ENCODE results near the gene HAO1. TPM values are rescaled to one million over a fixed set of nuclear protein-coding genes. Genes with fewer than 3 reads are reported as not detected.

The HAO1 gene
- total and polyA plus RNA-seq, 2 donors (not counting 3 experiments of a cell fraction or from before 2014, with no cell fraction given): not detected

- Histone ChIP-seq H4K20me1 (replicated peaks; ENCODE audit: control insufficient read depth, extremely low read depth, insufficient read depth, low read length) (no peaks in the 10 kb centered on the region), H3K27ac (ENCODE audit: insufficient read depth, low read depth, low read length) (peak overlapping the region; percentile 89), H3K9ac (replicated peaks; ENCODE audit: extremely low read depth, insufficient read depth, low read length) (peak overlapping the region; percentile 49), H3K4me3 (replicated peaks in 1 of 3; ENCODE audit: insufficient read depth in 1 of 3, low read depth in 1 of 3, low read length in 3 of 3) (no peak overlapping the region), H3K27me3 (ENCODE audit: control insufficient read depth in 2 of 2, insufficient read depth in 2 of 2, low read length in 2 of 2) (no peaks in the 10 kb centered on the region), H3K79me2 (ENCODE audit: control insufficient read depth, insufficient read depth, low read length) (no peaks in the 10 kb centered on the region), H3K9me3 (replicated peaks; ENCODE audit: control insufficient read depth, insufficient read depth, low read length) (no peaks in the 10 kb centered on the region), H3K4me1 (ENCODE audit: control insufficient read depth, extremely low read depth, insufficient read depth, low read length) (peaks cover 24% of the 10 kb centered on the region), H3K4me2 (ENCODE audit: insufficient read depth, low read length) (peak overlapping the region; percentile 43), H3K9me1 (replicated peaks; ENCODE audit: control insufficient read depth, extremely low read depth, insufficient read depth, low read length) (no peaks in the 10 kb centered on the region), H2AFZ (ENCODE audit: low read depth, low read length) (peak overlapping the region; percentile 70), H3K36me3 (ENCODE audit: control insufficient read depth in 2 of 2, extremely low read depth in 1 of 2, insufficient read depth in 2 of 2, low read length in 2 of 2) (no peaks in the 10 kb centered on the region)
- peak; percentile 95 for FAIRE-seq
- intact Hi-C loops (cut with micrococcal nuclease) (loop anchor here (1.0 kb wide), 2 partner anchors 14 to 214 kb away; no protein-coding TSS in a partner anchor), dilution Hi-C loops (cut with MboI; ENCODE audit: extremely low pct_ligation_motif_present, low sequenced_read_pairs) (no loop called here)
- DNase-seq (ENCODE audit: low read depth, low spot score): peak; percentile 93
- peak; percentile 42 for TF ChIP-seq POLR2AphosphoS5 (IDR thresholded peaks at IDR 0.05; ENCODE audit: insufficient read depth, low read depth, low read length)
- peak; percentile 15 for TF ChIP-seq GATA2 (IDR thresholded peaks at IDR 0.05; ENCODE audit: insufficient read depth, insufficient read length, low read depth, low read length)
- peak; percentile 60 for TF ChIP-seq JUN (IDR thresholded peaks at IDR 0.05; ENCODE audit: borderline replicate concordance, insufficient read depth, insufficient read length, low read depth)
- TF ChIP-seq FOS (IDR thresholded peaks at IDR 0.05; ENCODE audit: borderline replicate concordance, insufficient read depth, low read length): peak; percentile 84
- no peak for TF ChIP-seq EZH2 (IDR thresholded peaks at IDR 0.05; ENCODE audit: borderline replicate concordance, low read depth, low read length, severe bottlenecking)
- CTCF ChIA-PET: interaction anchor here (0.7 to 3.6 kb wide), 9 partner anchors 9 to 443 kb away, joined by 3 to 18 read pairs (median 4); no protein-coding TSS in a partner anchor
- BruUV-seq (replicated peaks): no TSS peak
- POLR2A ChIA-PET: interaction anchor here (0.6 kb wide), 1 partner anchor 139 kb away, joined by 3 read pairs; no protein-coding TSS in a partner anchor
Measured at GRCh38 chr20:7841971-7842310, 98.3 kb downstream of the HAO1 start.

DNA sequence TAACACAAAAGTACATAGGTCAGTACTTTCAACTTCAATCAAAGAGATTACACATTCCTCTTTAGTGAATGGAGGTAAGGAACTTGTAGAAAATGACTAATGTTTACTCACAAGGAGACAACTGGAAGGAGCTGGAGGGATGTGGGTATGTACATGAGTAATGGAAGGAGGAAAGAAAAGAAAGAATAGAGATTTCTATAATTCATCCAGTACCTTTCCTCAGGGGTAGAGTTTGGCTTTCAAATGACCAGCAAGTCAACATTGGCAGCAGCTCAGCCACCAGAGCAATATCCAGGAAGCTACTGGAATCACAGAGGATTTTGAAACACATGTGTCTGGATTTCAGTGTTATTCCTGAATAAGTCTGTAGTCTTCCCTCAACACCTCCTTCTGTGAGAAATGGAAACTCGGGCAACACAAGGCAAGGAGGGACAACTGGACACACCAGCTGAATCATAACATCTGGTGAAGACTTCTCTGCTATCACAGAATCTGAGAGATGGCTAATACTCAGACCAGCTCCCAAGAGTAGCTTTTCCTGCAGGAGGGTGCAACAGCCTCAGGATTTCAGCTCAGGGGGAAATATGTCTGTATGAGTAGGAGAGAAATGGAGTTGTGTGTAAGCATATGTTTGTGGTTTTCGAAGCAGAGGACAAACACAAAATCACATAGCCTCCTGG, 98.8 kb downstream of the HAO1 start:
- Histone ChIP-seq H3K4me3 (replicated peaks in 1 of 3; ENCODE audit: insufficient read depth in 1 of 3, low read depth in 1 of 3, low read length in 3 of 3) (no peak overlapping the region), H3K4me2 (ENCODE audit: insufficient read depth, low read length) (peak overlapping the region; percentile 43), H3K27me3 (ENCODE audit: control insufficient read depth in 2 of 2, insufficient read depth in 2 of 2, low read length in 2 of 2) (no peaks in the 10 kb centered on the region), H3K36me3 (ENCODE audit: control insufficient read depth in 2 of 2, extremely low read depth in 1 of 2, insufficient read depth in 2 of 2, low read length in 2 of 2) (no peaks in the 10 kb centered on the region), H3K9me1 (replicated peaks; ENCODE audit: control insufficient read depth, extremely low read depth, insufficient read depth, low read length) (no peaks in the 10 kb centered on the region), H3K4me1 (ENCODE audit: control insufficient read depth, extremely low read depth, insufficient read depth, low read length) (peaks cover 24% of the 10 kb centered on the region), H3K27ac (ENCODE audit: insufficient read depth, low read depth, low read length) (peak overlapping the region; percentile 89), H3K9ac (replicated peaks; ENCODE audit: extremely low read depth, insufficient read depth, low read length) (peak overlapping the region; percentile 49), H3K9me3 (replicated peaks; ENCODE audit: control insufficient read depth, insufficient read depth, low read length) (no peaks in the 10 kb centered on the region), H2AFZ (ENCODE audit: low read depth, low read length) (peak overlapping the region; percentile 60), H3K79me2 (ENCODE audit: control insufficient read depth, insufficient read depth, low read length) (no peaks in the 10 kb centered on the region), H4K20me1 (replicated peaks; ENCODE audit: control insufficient read depth, extremely low read depth, insufficient read depth, low read length) (no peaks in the 10 kb centered on the region)
- intact Hi-C loops (cut with micrococcal nuclease): no loop called here
- POLR2A ChIA-PET: interaction anchor here (0.6 kb wide), 1 partner anchor 139 kb away, joined by 3 read pairs; no protein-coding TSS in a partner anchor
- FAIRE-seq (peak; percentile 8), DNase-seq (ENCODE audit: low read depth, low spot score) (peak; percentile 67)
- CTCF ChIA-PET: interaction anchor here (0.7 to 3.6 kb wide), 9 partner anchors 10 to 442 kb away, joined by 3 to 18 read pairs (median 4); no protein-coding TSS in a partner anchor
- dilution Hi-C loops (cut with MboI; ENCODE audit: extremely low pct_ligation_motif_present, low sequenced_read_pairs): no loop called here
- TF ChIP-seq CTCF (IDR thresholded peaks at IDR 0.05; ENCODE audit: extremely low read depth in 1 of 2, insufficient read depth in 1 of 2, low read depth in 1 of 2, low read length in 2 of 2) (no peak), FOS (IDR thresholded peaks at IDR 0.05; ENCODE audit: borderline replicate concordance, insufficient read depth, low read length) (peak; percentile 80), POLR2A (IDR thresholded peaks at IDR 0.05; ENCODE audit: low read depth, low read length) (no peak), GATA2 (IDR thresholded peaks at IDR 0.05; ENCODE audit: insufficient read depth, insufficient read length, low read depth, low read length) (no peak), POLR2AphosphoS5 (IDR thresholded peaks at IDR 0.05; ENCODE audit: insufficient read depth, low read depth, low read length) (peak; percentile 44), MAX (IDR thresholded peaks at IDR 0.05; ENCODE audit: insufficient read depth, insufficient read length) (no peak), JUN (IDR thresholded peaks at IDR 0.05; ENCODE audit: borderline replicate concordance, insufficient read depth, insufficient read length, low read depth) (peak; percentile 47)
- BruUV-seq (replicated peaks): TSS peak; percentile 94

Measured in endothelial cell of umbilical vein (primary cell).